NCI-H2107 treated with DMSO at 0.1 percent for 48 hours (cell line): ENCODE data around the gene MCF2L2.

Source experiments
- DNase-seq: peaks from one replicate; lab custom pipeline; 2025; ENCODE audit not compliant: unreplicated experiment; lab: John Stamatoyannopoulos, UW

Gene MCF2L2

GRCh38 chr3:183401678-183402077, 26.7 kb downstream of the MCF2L2 start:
- no peak for DNase-seq

GRCh38 chr3:183400352-183400751, 28.1 kb downstream of the MCF2L2 start:
- no peak for DNase-seq

GRCh38 chr3:183396662-183397391, 31.6 kb downstream of the MCF2L2 start:
- DNase-seq = no peak

GRCh38 chr3:183394150-183394549, 34.3 kb downstream of the MCF2L2 start:
- DNase-seq = no peak

GRCh38 chr3:183393625-183394024, 34.8 kb downstream of the MCF2L2 start:
- peak; percentile 35 for DNase-seq

- peak; percentile 67 for DNase-seq
Observed at GRCh38 chr3:183392186-183393034, 36.0 kb downstream of the MCF2L2 start.

- DNase-seq = no peak
Observed at GRCh38 chr3:183391460-183391859, 37.0 kb downstream of the MCF2L2 start.

- no peak for DNase-seq
Observed at GRCh38 chr3:183390844-183391243, 37.6 kb downstream of the MCF2L2 start.

- DNase-seq = no peak
Observed at GRCh38 chr3:183388213-183388895, 40.1 kb downstream of the MCF2L2 start.

GRCh38 chr3:183387797-183388196, 40.6 kb downstream of the MCF2L2 start:
- DNase-seq = no peak

- DNase-seq = no peak
Observed at GRCh38 chr3:183386651-183387050, 41.8 kb downstream of the MCF2L2 start.

GRCh38 chr3:183385698-183386613, 42.5 kb downstream of the MCF2L2 start:
- peak; percentile 94 for DNase-seq

GRCh38 chr3:183381673-183382072, 46.7 kb downstream of the MCF2L2 start:
- no peak for DNase-seq

GRCh38 chr3:183381179-183381578, 47.2 kb downstream of the MCF2L2 start:
- peak; percentile 87 for DNase-seq

GRCh38 chr3:183378951-183379350, 49.5 kb downstream of the MCF2L2 start:
- DNase-seq = peak; percentile 96

GRCh38 chr3:183378545-183378944, 49.9 kb downstream of the MCF2L2 start:
- no peak for DNase-seq

- DNase-seq = peak; percentile 100
Observed at GRCh38 chr3:183378008-183378407, 50.4 kb downstream of the MCF2L2 start.

- DNase-seq = peak; percentile 100
Observed at GRCh38 chr3:183377307-183377959, 51.0 kb downstream of the MCF2L2 start.

- DNase-seq = no peak
Observed at GRCh38 chr3:183375787-183376186, 52.6 kb downstream of the MCF2L2 start.

GRCh38 chr3:183375337-183375736, 53.1 kb downstream of the MCF2L2 start:
- DNase-seq = peak; percentile 67
